Measurements from ENCODE around the gene BEGAIN.

DNA sequence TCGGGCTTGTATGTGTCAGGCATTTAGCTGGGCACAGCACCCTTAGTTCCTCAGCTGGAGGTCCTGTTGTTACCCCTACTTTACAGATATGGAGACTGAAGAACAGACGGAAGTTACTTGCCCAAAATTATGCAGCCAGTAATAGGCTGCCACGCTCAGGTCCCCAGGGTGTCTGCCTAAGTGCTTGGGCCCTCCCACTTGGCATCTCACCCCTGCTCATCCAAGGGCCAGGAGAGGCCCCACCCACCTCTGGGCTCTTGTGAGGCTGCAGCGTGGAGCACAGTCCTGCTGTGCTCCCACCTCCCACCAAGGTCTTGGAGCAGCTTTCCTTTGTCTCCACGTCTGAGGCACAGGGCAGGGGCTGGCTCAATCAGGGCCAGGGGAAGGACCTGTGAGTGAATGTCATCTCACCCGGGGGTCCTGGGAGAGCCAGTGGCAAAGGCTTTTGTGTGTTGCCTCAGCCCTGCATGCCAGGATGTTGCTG is 64.6 kb downstream of the BEGAIN start:
- TF ChIP-seq, protein P1, sequence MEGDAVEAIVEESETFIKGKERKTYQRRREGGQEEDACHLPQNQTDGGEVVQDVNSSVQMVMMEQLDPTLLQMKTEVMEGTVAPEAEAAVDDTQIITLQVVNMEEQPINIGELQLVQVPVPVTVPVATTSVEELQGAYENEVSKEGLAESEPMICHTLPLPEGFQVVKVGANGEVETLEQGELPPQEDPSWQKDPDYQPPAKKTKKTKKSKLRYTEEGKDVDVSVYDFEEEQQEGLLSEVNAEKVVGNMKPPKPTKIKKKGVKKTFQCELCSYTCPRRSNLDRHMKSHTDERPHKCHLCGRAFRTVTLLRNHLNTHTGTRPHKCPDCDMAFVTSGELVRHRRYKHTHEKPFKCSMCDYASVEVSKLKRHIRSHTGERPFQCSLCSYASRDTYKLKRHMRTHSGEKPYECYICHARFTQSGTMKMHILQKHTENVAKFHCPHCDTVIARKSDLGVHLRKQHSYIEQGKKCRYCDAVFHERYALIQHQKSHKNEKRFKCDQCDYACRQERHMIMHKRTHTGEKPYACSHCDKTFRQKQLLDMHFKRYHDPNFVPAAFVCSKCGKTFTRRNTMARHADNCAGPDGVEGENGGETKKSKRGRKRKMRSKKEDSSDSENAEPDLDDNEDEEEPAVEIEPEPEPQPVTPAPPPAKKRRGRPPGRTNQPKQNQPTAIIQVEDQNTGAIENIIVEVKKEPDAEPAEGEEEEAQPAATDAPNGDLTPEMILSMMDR (IDR thresholded peaks at IDR 0.05; ENCODE audit: poor library complexity, severe bottlenecking) = no peak
- TF ChIP-seq EZH2 (IDR thresholded peaks at IDR 0.05; ENCODE audit: borderline replicate concordance, insufficient read depth, low read length, poor library complexity, severe bottlenecking) = no peak
- no peak for TF ChIP-seq POLR2AphosphoS5 (IDR thresholded peaks at IDR 0.05)
- TF ChIP-seq RAD21 (conservative IDR thresholded peaks at IDR 0.05) = no peak
- no peak for TF ChIP-seq MXI1 (conservative IDR thresholded peaks at IDR 0.05; ENCODE audit: poor library complexity, severe bottlenecking)
- TF ChIP-seq EP300 (conservative IDR thresholded peaks at IDR 0.05; ENCODE audit: poor library complexity, severe bottlenecking) = no peak
- no peak for TF ChIP-seq TAF1 (IDR thresholded peaks at IDR 0.05; ENCODE audit: low read depth)
